Bronchial epithelial cell (primary cell): ENCODE data around the gene ZBTB42. TPM values are rescaled to one million over a fixed set of nuclear protein-coding genes. Genes with fewer than 3 reads are reported as not detected.

Experiments used
- DNase-seq: peaks from one replicate; pipeline ENCODE4 v3.0.0-alpha.2; 2010; ENCODE audit warnings: low read depth
- FAIRE-seq: peaks from 2 replicates; lab custom pipeline; 2011; peaks lifted over from hg19 to GRCh38; lab: Jason Lieb, UNC
- H3K27me3 ChIP-seq: 2 replicates; pipeline ENCODE4 v1.5.1; 2011; ENCODE audit warnings: low read length; ENCODE audit not compliant: control insufficient read depth, insufficient read depth
- H3K36me3 ChIP-seq: 2 replicates; pipeline ENCODE4 v1.5.1; 2011; ENCODE audit warnings: low read length; ENCODE audit not compliant: control insufficient read depth, insufficient read depth
- H3K4me3 ChIP-seq: 2 replicates; pipeline ENCODE4 v1.5.1; 2011; ENCODE audit warnings: mild to moderate bottlenecking, low read depth, low read length, control low read depth
- CTCF ChIP-seq: IDR thresholded peaks from 2 replicates; pipeline ENCODE4 v1.5.1; 2011; ENCODE audit warnings: mild to moderate bottlenecking, moderate library complexity, low read length, control low read depth, inconsistent platforms; ENCODE audit not compliant: insufficient read depth, severe bottlenecking
- total RNA-seq: library from RNA; depleted of rRNA; stranded (reverse); fragments of >200 nt; gene quantifications from 2 replicates; pipeline ENCODE4 v1.2.1, GENCODE V29; 2014

Gene ZBTB42
- total RNA-seq, 1 donor from 2014 or later = 5.3 TPM

GRCh38 chr14:104754213-104754851 lies 46.6 kb upstream of the ZBTB42 start:
- H3K36me3 ChIP-seq = peaks cover 32% of the 10 kb centered on the region
- FAIRE-seq (no peak), DNase-seq (no peak)
- no peaks in the 10 kb centered on the region for H3K27me3 ChIP-seq
- H3K4me3 ChIP-seq = peak overlapping the region; percentile 82
- TF ChIP-seq CTCF = no peak

- DNase-seq = no peak
- FAIRE-seq = no peak
- TF ChIP-seq CTCF = no peak
- Histone ChIP-seq H3K27me3 (no peaks in the 10 kb centered on the region), H3K36me3 (peaks cover 36% of the 10 kb centered on the region), H3K4me3 (no peak overlapping the region)
Observed at GRCh38 chr14:104755621-104756020, 45.3 kb upstream of the ZBTB42 start.

GRCh38 chr14:104756477-104757237 lies 44.2 kb upstream of the ZBTB42 start:
- Histone ChIP-seq H3K4me3 (no peak overlapping the region), H3K27me3 (no peaks in the 10 kb centered on the region), H3K36me3 (peaks cover 36% of the 10 kb centered on the region)
- TF ChIP-seq CTCF = no peak
- DNase-seq (no peak), FAIRE-seq (no peak)

- TF ChIP-seq CTCF = no peak
- H3K4me3 ChIP-seq = no peak overlapping the region
- no peak for DNase-seq
- no peaks in the 10 kb centered on the region for H3K27me3 ChIP-seq
- FAIRE-seq = no peak
- H3K36me3 ChIP-seq = peaks cover 36% of the 10 kb centered on the region
Observed at GRCh38 chr14:104757238-104757585, 43.7 kb upstream of the ZBTB42 start.

- FAIRE-seq (no peak), DNase-seq (no peak)
- no peaks in the 10 kb centered on the region for H3K27me3 ChIP-seq
- H3K4me3 ChIP-seq = no peak overlapping the region
- no peak for TF ChIP-seq CTCF
- peaks cover 36% of the 10 kb centered on the region for H3K36me3 ChIP-seq
Observed at GRCh38 chr14:104757681-104758392, 43.1 kb upstream of the ZBTB42 start.
